T-helper 1 cell treated with Interleukin-12 subunit alpha and Interleukin-12 subunit beta and Interleukin-4 antibody, amounts not matched to agents 30 μg/mL and 1 μg/mL, for 36 hours (primary cell): ENCODE measurements around the gene BAHD1.

Source experiments
- H3K27ac Mint-ChIP-seq: one replicate; pipeline ENCODE4 v1.8.0; 2021; ENCODE audit warnings: mild to moderate bottlenecking, mixed read lengths
- H3K27me3 Mint-ChIP-seq: one replicate; pipeline ENCODE4 v1.8.0; 2021; ENCODE audit warnings: low read depth, mixed read lengths
- H3K36me3 Mint-ChIP-seq: one replicate; pipeline ENCODE4 v1.8.0; 2021; ENCODE audit warnings: low read depth, mixed read lengths
- H3K4me1 Mint-ChIP-seq: one replicate; pipeline ENCODE4 v1.8.0; 2021; ENCODE audit warnings: low read depth, mixed read lengths
- H3K4me3 Mint-ChIP-seq: one replicate; pipeline ENCODE4 v1.8.0; 2021; ENCODE audit warnings: mild to moderate bottlenecking, moderate library complexity, mixed read lengths
- H3K9me3 Mint-ChIP-seq: one replicate; pipeline ENCODE4 v1.8.0; 2021; ENCODE audit warnings: mixed read lengths

BAHD1 gene

GRCh38 chr15:40440743-40441564 is at the start of gene BAHD1:
Gene BAHD1, plus strand, starts transcription at chr15:40440953. Its CDS starts 17,512 bp downstream, at chr15:40458465.
- Mint-ChIP-seq H3K9me3 (no peaks in the 10 kb centered on the region), H3K4me3 (peak within 1 kb of the TSS; percentile 94), H3K4me1 (peaks cover 27% of the 10 kb centered on the region), H3K27ac (peak within 1 kb of the TSS; percentile 81), H3K36me3 (peaks cover 15% of the 10 kb centered on the region), H3K27me3 (peaks cover 69% of the 10 kb centered on the region)

GRCh38 chr15:40392986-40393948 is 47.5 kb upstream of the BAHD1 start:
- no peaks in the 10 kb centered on the region for H3K9me3 Mint-ChIP-seq
- H3K27me3 Mint-ChIP-seq: no peaks in the 10 kb centered on the region
- peaks cover 46% of the 10 kb centered on the region for H3K36me3 Mint-ChIP-seq
- peaks cover 14% of the 10 kb centered on the region for H3K4me1 Mint-ChIP-seq
- no peak overlapping the region for H3K27ac Mint-ChIP-seq
- H3K4me3 Mint-ChIP-seq: no peak overlapping the region

GRCh38 chr15:40397688-40398412 is 42.9 kb upstream of the BAHD1 start:
- Mint-ChIP-seq H3K27ac (no peak overlapping the region), H3K4me3 (peak overlapping the region; percentile 65), H3K36me3 (peaks cover 25% of the 10 kb centered on the region), H3K27me3 (no peaks in the 10 kb centered on the region), H3K4me1 (peaks cover 24% of the 10 kb centered on the region), H3K9me3 (no peaks in the 10 kb centered on the region)

DNA sequence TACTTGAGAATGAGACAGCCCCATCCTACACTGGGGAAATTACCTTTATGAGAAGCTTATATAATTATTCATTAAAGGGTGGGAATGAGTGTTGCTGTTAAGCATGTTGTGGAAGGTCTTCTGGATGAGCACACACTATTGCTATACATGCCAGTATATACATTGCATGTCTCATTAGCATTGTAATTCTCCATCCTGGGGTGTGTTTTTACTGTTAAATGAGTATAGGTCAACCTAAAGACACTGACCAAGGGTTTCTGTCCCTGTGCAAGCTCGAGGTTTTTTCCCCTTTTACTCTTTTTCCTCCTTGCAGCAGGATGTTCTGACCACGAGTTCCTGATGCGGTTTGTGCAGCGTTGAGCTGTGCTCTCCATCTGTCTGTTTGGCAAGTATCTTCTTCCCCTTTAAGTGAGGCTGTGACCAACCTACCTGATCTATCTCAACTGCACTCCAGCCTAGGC is 42.3 kb upstream of the BAHD1 start:
- peak overlapping the region; percentile 65 for H3K4me3 Mint-ChIP-seq
- no peaks in the 10 kb centered on the region for H3K27me3 Mint-ChIP-seq
- H3K9me3 Mint-ChIP-seq: no peaks in the 10 kb centered on the region
- peaks cover 20% of the 10 kb centered on the region for H3K36me3 Mint-ChIP-seq
- H3K4me1 Mint-ChIP-seq: peaks cover 26% of the 10 kb centered on the region
- H3K27ac Mint-ChIP-seq: peak overlapping the region; percentile 62

- Mint-ChIP-seq H3K4me1 (peaks cover 31% of the 10 kb centered on the region), H3K27ac (no peak overlapping the region), H3K36me3 (peaks cover 14% of the 10 kb centered on the region), H3K9me3 (no peaks in the 10 kb centered on the region), H3K27me3 (no peaks in the 10 kb centered on the region), H3K4me3 (no peak overlapping the region)
Observed at GRCh38 chr15:40399370-40399769, 41.4 kb upstream of the BAHD1 start.

GRCh38 chr15:40405501-40406381 is 35.0 kb upstream of the BAHD1 start, which contains the start of gene IVD:
Gene IVD, plus strand, starts transcription at chr15:40405795. Its CDS starts 33 bp downstream, at chr15:40405828.
- Mint-ChIP-seq H3K27me3 (no peaks in the 10 kb centered on the region), H3K36me3 (peaks cover 12% of the 10 kb centered on the region), H3K4me1 (peaks cover 37% of the 10 kb centered on the region), H3K9me3 (no peaks in the 10 kb centered on the region), H3K4me3 (peak within 1 kb of the TSS; percentile 87), H3K27ac (peak within 1 kb of the TSS; percentile 70)

GRCh38 chr15:40407330-40407990 is 33.3 kb upstream of the BAHD1 start:
- H3K27me3 Mint-ChIP-seq: no peaks in the 10 kb centered on the region
- H3K36me3 Mint-ChIP-seq: peaks cover 23% of the 10 kb centered on the region
- H3K4me3 Mint-ChIP-seq: no peak overlapping the region
- peaks cover 37% of the 10 kb centered on the region for H3K4me1 Mint-ChIP-seq
- no peaks in the 10 kb centered on the region for H3K9me3 Mint-ChIP-seq
- H3K27ac Mint-ChIP-seq: peak overlapping the region; percentile 10

GRCh38 chr15:40409366-40409765 is 31.4 kb upstream of the BAHD1 start:
- no peak overlapping the region for H3K27ac Mint-ChIP-seq
- H3K4me3 Mint-ChIP-seq: no peak overlapping the region
- H3K4me1 Mint-ChIP-seq: peaks cover 31% of the 10 kb centered on the region
- no peaks in the 10 kb centered on the region for H3K9me3 Mint-ChIP-seq
- H3K36me3 Mint-ChIP-seq: peaks cover 24% of the 10 kb centered on the region
- no peaks in the 10 kb centered on the region for H3K27me3 Mint-ChIP-seq

DNA sequence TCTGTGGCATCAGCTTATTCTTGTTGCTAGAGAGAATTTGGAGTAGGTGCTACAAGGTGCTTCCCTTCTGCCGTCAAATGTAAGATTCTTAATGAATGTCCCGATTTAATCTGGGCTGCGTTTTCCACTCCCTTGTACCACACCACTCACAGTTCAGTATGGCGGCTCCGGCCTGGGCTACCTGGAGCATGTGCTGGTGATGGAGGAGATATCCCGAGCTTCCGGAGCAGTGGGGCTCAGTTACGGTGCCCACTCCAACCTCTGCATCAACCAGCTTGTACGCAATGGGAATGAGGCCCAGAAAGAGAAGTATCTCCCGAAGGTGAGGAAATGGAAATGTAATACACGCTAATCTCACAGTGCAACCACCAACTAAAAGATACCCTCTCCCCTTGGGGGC is 30.3 kb upstream of the BAHD1 start:
- no peak overlapping the region for H3K27ac Mint-ChIP-seq
- no peaks in the 10 kb centered on the region for H3K27me3 Mint-ChIP-seq
- no peaks in the 10 kb centered on the region for H3K9me3 Mint-ChIP-seq
- H3K4me1 Mint-ChIP-seq: peaks cover 21% of the 10 kb centered on the region
- no peak overlapping the region for H3K4me3 Mint-ChIP-seq
- H3K36me3 Mint-ChIP-seq: peaks cover 24% of the 10 kb centered on the region

- peaks cover 24% of the 10 kb centered on the region for H3K36me3 Mint-ChIP-seq
- H3K4me3 Mint-ChIP-seq: no peak overlapping the region
Observed at GRCh38 chr15:40412095-40412759, 28.5 kb upstream of the BAHD1 start.

DNA sequence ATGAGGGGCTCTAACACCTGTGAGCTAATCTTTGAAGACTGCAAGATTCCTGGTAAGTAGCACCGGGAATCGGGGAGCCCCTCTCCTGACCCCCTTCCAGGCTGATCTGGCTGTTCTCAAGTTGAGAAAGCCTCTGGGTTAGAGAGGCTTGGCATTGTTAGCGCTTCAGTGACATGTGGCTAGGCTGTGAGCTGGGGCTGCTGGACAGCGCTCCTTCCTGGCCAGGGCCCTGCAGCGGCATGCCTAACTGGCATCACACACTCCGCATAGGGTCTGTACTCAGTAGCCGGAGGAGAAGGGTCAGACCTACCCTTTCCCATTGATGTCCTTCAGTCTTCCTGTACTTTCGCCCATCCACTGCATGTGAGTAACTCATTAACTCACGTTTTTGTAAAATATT is 27.7 kb upstream of the BAHD1 start:
- no peaks in the 10 kb centered on the region for H3K9me3 Mint-ChIP-seq
- H3K27ac Mint-ChIP-seq: no peak overlapping the region
- peaks cover 11% of the 10 kb centered on the region for H3K4me1 Mint-ChIP-seq
- H3K27me3 Mint-ChIP-seq: no peaks in the 10 kb centered on the region
- no peak overlapping the region for H3K4me3 Mint-ChIP-seq
- peaks cover 22% of the 10 kb centered on the region for H3K36me3 Mint-ChIP-seq

More at GRCh38 chr15:40412095-40412759, 28.5 kb upstream of the BAHD1 start:
- no peak overlapping the region for H3K27ac Mint-ChIP-seq
- no peaks in the 10 kb centered on the region for H3K27me3 Mint-ChIP-seq
- H3K4me1 Mint-ChIP-seq: peaks cover 19% of the 10 kb centered on the region
- H3K9me3 Mint-ChIP-seq: no peaks in the 10 kb centered on the region

DNA sequence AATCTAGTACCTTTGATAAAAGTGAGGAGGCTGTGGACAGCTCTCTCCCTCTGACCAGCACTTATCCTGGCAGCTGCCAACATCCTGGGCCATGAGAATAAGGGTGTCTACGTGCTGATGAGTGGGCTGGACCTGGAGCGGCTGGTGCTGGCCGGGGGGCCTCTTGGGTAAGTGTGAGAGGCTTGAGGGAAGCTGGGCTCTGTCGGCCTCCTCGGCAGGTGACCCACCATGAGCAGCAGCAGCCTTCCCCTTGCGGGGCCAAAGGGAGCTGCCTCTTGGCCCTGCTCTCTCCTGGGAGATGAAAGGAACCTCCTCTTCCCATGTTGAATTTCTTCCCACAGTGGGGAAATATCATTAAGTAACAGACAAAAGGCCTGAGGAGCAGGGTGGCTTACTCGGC is 25.9 kb upstream of the BAHD1 start:
- no peaks in the 10 kb centered on the region for H3K27me3 Mint-ChIP-seq
- no peaks in the 10 kb centered on the region for H3K9me3 Mint-ChIP-seq
- H3K36me3 Mint-ChIP-seq: peaks cover 22% of the 10 kb centered on the region
- peaks cover 3% of the 10 kb centered on the region for H3K4me1 Mint-ChIP-seq
- no peak overlapping the region for H3K27ac Mint-ChIP-seq
- H3K4me3 Mint-ChIP-seq: no peak overlapping the region
